GM21526 (cell line): ENCODE data around the gene FUT9.

Experiments used
- ATAC-seq: cut with Tn5 transposase; IDR thresholded peaks from one replicate; pipeline ENCODE4 v1.9.1; 2021; ENCODE audit warnings: moderate library complexity; ENCODE audit not compliant: unreplicated experiment, low FRiP score

Gene FUT9

GRCh38 chr6:96015518-96016333 lies at the start of gene FUT9:
Gene FUT9 (plus strand): TSS chr6:96015974. CDS start chr6:96203156, 187,182 bp downstream.
- ATAC-seq = no peak

DNA sequence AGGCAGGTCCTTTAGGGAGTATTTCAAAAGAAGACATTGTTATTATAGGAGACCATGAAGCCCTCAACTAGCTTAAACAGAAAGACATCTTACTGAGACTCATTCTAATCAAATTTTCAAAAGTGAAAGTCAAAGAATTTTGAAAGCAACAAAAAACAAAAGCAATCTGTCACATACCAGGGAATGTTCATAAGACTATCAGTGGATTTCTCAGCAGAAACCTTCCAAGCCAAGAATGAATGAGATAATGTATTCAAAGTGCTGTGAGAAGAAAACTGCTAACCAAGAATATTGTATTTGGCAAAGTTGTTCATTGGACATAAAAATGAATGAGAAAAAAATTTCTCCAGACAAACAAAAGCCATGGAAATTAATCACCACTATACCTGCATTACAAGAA lies 48.2 kb upstream of the FUT9 start:
- no peak for ATAC-seq

- ATAC-seq = no peak
These were observed 41.8 kb upstream of the FUT9 start for GRCh38 chr6:95973976-95974375.

- ATAC-seq = no peak
These were observed 37.5 kb upstream of the FUT9 start for GRCh38 chr6:95978230-95978629.

GRCh38 chr6:95991906-95992305 lies 23.9 kb upstream of the FUT9 start:
- no peak for ATAC-seq

DNA sequence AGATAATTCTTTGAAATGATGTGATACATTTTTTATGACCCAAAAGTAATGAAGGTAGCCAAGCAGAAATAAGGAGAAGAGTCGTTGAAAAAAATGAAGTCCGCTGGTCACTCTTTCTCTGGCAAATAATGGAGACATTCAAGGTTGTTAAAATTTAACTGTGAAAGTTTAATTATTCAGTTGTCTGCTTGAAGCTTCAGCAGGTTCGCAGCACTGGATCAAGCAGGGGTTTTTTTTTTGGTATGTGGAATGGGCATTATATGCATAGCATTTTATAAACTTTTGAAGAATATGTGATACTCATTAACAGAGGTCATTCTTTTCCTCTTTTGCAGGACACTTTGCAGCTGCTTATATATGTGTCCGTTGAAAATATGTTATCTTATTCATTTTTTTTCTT lies 21.6 kb upstream of the FUT9 start:
- no peak for ATAC-seq

DNA sequence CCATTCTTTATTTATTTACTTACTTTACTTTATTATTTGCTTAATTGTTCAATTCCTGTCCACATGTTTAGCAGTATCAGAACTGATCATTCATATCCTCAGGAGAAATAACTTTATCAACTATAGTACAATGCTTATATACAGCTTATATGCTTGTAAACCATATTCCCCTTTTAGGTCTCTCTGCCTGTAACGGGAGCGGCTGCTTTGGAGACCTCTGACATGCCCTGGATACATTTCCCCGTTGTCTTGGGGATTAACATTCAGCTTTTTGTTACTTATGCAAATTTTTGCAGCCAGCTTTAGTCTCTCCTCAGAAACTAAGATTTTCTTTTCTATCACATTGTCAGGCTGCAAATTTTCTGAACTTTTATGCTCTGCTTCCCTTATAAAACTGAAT lies 17.6 kb upstream of the FUT9 start:
- no peak for ATAC-seq

DNA sequence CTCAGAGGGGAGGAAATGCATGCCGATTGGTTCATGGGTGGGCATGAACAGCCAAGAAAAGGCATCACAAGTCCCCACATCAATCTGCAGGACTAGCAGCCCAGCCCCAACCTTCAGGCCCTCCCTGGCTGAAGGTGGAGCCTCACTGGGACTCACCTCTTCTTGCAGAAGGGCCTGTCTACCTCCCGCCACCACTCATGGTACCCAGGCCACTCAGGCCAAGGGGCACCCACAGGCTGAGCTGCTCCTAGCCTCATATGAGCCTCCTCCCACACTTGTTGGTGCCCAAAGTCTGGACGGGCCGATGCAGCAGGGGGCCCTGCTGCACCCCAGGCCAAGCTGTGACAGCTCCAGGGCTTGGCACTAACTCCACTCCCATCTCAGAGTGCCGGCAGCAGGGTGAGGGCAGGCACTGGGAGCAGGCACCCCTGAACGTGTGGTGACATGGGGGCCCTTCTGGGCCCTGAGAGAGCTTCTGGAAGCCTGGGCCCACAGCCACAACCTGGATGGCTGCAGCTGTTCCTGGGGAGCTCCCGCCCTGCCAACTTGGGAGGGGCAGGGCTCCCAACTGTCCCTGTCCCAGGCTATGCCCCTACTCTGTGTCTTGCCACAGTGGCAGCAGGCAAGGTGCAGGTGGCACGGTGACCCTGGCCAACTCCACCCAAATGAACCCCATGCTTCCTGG lies 13.7 kb upstream of the FUT9 start:
- ATAC-seq = no peak

DNA sequence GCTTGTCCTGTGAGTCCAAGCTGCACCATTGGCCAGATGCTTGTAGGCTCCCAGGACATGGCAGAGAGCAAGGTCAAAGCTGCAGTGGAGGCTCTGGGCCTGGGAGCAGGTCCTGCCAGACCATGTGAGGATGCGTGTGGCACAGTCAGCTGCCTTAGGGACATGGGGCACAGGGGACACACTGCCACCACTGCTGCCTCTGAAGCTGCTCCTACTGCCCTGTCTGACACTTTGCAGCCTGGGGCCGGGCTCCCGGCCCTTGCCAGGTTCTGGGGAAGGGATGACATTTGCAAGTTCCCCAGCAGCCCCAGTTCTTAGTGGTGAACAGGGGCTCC lies 13.2 kb upstream of the FUT9 start:
- no peak for ATAC-seq

- no peak for ATAC-seq
These were observed 12.9 kb upstream of the FUT9 start for GRCh38 chr6:96002912-96003311.

GRCh38 chr6:96007663-96008062 lies 8.1 kb upstream of the FUT9 start:
- ATAC-seq = no peak

DNA sequence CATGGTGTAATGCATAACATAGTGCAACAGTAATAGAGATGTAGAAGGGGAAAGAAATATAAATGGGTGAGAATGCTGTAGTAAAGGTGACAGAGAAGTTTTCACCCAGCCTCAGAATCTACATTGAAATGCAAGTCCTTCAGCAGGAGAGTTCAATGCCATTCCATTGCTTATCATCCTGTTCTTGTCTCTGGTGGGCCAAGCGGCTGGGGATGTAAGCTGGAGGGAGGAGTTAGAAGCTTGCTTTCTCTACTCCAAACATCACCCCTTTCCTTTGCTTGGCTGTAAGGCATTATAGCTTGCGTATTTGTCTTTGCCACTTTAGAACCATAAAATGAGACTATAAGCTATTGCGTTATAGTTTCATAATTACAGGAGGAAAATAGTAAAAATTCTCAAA lies 2.2 kb upstream of the FUT9 start:
- ATAC-seq = no peak

DNA sequence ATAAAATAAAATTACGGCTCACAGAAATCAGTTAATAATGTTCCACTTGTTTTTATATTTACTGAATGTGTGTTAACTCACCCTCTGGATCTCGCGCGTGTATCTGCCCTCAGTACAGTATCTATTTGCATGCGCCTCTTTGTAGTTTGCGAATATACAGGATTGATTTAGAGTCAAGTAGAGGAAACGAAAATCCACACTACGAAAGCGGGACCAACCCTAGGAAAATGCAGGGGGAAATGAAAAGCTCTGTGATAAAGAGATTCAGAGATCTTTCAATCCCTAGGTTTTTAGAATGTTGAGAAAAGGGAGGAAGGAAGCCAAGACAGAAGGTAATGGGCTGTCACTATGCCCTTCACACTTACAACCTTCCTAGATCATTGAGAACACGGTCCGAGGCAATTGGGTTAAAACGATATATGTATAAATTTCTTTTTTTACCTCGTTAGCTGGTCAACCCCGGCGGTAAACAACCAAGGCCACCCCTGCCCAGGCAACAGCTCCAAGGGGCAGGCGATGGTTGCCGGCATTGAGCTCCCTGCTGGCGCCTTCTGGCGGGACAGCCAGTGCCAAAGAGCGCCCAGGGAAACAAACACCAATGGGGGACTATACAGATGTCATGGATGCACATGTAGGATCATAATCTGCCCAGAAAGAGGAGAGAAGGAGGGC lies 792 bp upstream of the FUT9 start:
- ATAC-seq = no peak

GRCh38 chr6:96016334-96017069 lies 728 bp downstream of the FUT9 start:
- ATAC-seq = no peak

DNA sequence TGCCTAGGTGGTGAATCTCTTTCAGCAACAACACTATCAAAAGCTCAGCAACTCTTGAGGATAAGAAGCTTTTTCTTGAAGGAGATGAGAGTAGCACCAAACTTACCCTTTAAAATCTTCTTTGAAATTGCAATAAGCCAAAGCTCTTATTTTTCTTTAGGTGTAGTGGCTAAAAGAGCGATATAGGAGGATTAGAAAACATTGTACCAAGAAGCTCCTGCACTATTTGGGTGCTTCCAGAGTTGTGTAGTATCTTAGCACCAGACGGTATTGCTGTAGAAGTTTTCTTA lies 1.2 kb downstream of the FUT9 start:
- ATAC-seq = no peak

- ATAC-seq = no peak
These were observed 6.5 kb downstream of the FUT9 start for GRCh38 chr6:96022225-96022624.

DNA sequence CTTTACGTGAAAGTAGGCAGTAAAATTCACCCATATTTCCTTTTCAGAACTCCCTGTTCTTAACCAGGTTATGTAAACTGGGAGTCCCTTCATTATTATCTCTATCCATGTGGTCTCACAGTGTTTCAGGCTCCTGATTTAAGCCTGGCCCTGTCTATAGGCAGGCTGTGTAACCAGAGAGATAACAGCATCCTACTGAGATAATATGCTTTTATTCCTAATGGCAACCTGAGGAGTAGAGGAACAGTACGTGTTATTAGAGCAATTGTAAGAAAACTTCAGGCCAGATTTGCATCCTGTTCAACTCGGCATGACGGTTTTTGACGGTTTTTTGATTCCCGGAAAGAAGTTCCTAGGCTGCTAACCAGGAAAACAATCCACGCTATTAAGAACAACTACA lies 16.9 kb downstream of the FUT9 start:
- no peak for ATAC-seq

- no peak for ATAC-seq
These were observed 35.8 kb downstream of the FUT9 start for GRCh38 chr6:96051555-96051954.

DNA sequence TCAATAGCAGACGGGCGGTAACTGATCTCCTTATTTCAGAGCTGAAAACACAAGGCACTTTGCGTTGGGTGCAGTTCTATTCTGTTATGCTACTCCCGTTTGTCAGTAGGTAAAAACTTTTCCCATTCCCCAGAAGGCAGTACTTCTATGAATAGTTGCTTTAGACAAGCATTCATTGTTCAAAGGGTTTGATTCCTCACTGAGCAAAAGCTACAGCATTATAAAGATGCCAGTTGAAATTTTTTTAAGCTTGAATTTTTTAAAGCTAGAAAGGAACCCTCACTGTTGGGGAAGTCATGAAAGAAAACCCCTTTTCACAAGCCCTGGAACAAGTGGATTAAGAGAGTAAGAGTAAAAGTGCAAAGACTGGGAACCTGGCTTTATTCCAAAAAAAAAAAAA lies 42.3 kb downstream of the FUT9 start:
- no peak for ATAC-seq

DNA sequence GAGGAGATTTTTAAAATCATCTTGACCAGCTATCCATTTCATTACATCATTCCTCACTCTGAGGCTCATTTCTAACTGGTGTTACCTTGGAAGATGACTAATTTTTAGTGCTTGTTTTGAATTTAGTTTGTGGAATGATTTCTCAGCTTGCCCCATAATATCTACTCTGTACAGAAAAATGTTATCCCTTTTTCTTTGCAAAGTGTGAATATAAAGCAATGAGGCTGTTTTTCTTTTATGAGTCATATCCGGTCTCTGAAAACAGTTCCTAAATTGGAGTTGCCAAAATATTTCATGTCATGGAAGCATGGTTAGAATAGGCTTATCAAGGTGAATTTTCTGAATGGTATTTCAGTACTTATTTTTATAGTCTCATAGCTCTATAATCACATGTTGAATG lies 43.8 kb downstream of the FUT9 start:
- ATAC-seq = no peak

DNA sequence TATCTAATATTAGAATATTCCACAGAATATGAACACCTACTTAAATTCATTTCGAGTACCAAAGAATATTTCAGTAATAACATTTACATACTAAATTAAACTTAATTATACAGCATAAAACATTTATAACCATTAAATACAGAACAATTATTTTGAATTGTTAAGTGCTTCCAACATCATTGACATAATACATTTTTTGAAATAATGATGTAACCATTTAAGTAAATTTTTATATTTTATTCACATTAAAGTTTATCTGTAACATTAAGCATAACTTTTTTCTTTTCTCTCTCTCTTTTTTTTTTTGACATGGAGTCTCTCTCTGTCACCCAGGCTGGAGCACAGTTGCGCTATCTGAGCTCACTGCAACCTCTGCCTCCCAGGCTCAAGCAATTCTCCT lies 44.5 kb downstream of the FUT9 start:
- no peak for ATAC-seq
